GM21576 (cell line): ENCODE data around the gene RAB22A.

Experiments used
- ATAC-seq: cut with Tn5 transposase; IDR thresholded peaks from one replicate; pipeline ENCODE4 v1.9.1; 2021; ENCODE audit warnings: mild to moderate bottlenecking, moderate library complexity; ENCODE audit not compliant: unreplicated experiment

The RAB22A gene

GRCh38 chr20:58382096-58382495 is 72.6 kb downstream of the RAB22A start:
- ATAC-seq: no peak

GRCh38 chr20:58384821-58385220 is 75.3 kb downstream of the RAB22A start:
- ATAC-seq: no peak

GRCh38 chr20:58388028-58388601 is 78.6 kb downstream of the RAB22A start:
- no peak for ATAC-seq

- peak; percentile 95 for ATAC-seq
Measured at GRCh38 chr20:58388882-58389323, 79.4 kb downstream of the RAB22A start, which contains the start of gene VAPB. TSS of gene VAPB (plus strand) at chr20:58389229. CDS start at chr20:58389460, 231 bp downstream.

GRCh38 chr20:58389324-58389967 is 79.9 kb downstream of the RAB22A start:
- peak; percentile 28 for ATAC-seq

- ATAC-seq: no peak
Measured at GRCh38 chr20:58389968-58390658, 80.6 kb downstream of the RAB22A start.

GRCh38 chr20:58390659-58391035 is 81.1 kb downstream of the RAB22A start:
- no peak for ATAC-seq

GRCh38 chr20:58392286-58392685 is 82.8 kb downstream of the RAB22A start:
- ATAC-seq: no peak

- ATAC-seq: no peak
Measured at GRCh38 chr20:58393299-58393698, 83.8 kb downstream of the RAB22A start.

- no peak for ATAC-seq
Measured at GRCh38 chr20:58394801-58395200, 85.3 kb downstream of the RAB22A start.

GRCh38 chr20:58395604-58396003 is 86.1 kb downstream of the RAB22A start:
- no peak for ATAC-seq

- no peak for ATAC-seq
Measured at GRCh38 chr20:58397429-58397828, 87.9 kb downstream of the RAB22A start.

- ATAC-seq: no peak
Measured at GRCh38 chr20:58398254-58398653, 88.7 kb downstream of the RAB22A start.

- ATAC-seq: no peak
Measured at GRCh38 chr20:58399926-58400325, 90.4 kb downstream of the RAB22A start.

- no peak for ATAC-seq
Measured at GRCh38 chr20:58401162-58401561, 91.6 kb downstream of the RAB22A start.

- ATAC-seq: no peak
Measured at GRCh38 chr20:58402305-58402704, 92.8 kb downstream of the RAB22A start.

GRCh38 chr20:58402827-58403226 is 93.3 kb downstream of the RAB22A start:
- peak; percentile 59 for ATAC-seq

- no peak for ATAC-seq
Measured at GRCh38 chr20:58403272-58403671, 93.8 kb downstream of the RAB22A start.

- no peak for ATAC-seq
Measured at GRCh38 chr20:58405504-58406291, 96.2 kb downstream of the RAB22A start.

GRCh38 chr20:58406422-58407001 is 97.0 kb downstream of the RAB22A start:
- no peak for ATAC-seq
